Measurements from ENCODE around the gene FSIP2. TPM values are rescaled to one million over a fixed set of nuclear protein-coding genes. Genes with fewer than 3 reads are reported as not detected.

Gene FSIP2
- total and polyA plus RNA-seq, 2 of the 8 experiments (the other 6 are each of a cell fraction or from before 2014, with no cell fraction given): 0.47 to 1.4 TPM

DNA sequence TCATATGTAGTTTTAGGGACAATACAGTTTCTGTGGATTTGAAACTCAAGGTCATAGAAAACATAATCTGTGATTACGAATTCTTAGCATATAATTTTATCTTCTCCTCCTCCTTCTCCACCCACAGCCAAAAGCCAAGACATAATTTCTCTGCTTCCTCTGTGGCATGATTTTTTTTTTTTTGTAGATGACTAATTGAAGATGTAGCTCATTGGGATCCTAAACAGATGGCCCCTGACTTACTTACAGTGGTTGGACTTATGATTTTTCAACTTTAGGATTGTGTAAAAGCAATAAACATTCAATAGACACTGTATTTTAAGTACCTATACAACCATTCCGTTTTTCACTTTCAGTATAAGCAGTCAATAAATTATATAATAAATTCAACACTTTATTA, 42.3 kb downstream of the FSIP2 start:
- no peak overlapping the region for H2BK120ac ChIP-seq (replicated peaks; ENCODE audit: low read depth, low read length)
- CTCF ChIA-PET (ENCODE audit: partially characterized antibody): interaction anchor here (0.6 kb wide), 1 partner anchor 42 kb away, joined by 3 read pairs; the partner anchor contains the start of gene FSIP2
- POLR2A ChIA-PET (ENCODE audit: partially characterized antibody): no interaction called here
- H3K56ac ChIP-seq (replicated peaks; ENCODE audit: insufficient read length, low read depth, low read length): no peak overlapping the region
- H3K79me1 ChIP-seq (ENCODE audit: low read depth, low read length): no peaks in the 10 kb centered on the region
- no peak overlapping the region for H3K4me3 ChIP-seq (ENCODE audit: extremely low read depth in 1 of 4, insufficient read depth in 2 of 4, low read depth in 3 of 4, low read length in 4 of 4)
- H4K8ac ChIP-seq (ENCODE audit: extremely low read depth, insufficient read depth, low read length): no peak overlapping the region
- H3K79me2 ChIP-seq (ENCODE audit: control insufficient read depth in 1 of 2, insufficient read depth in 2 of 2, low read length in 2 of 2): no peaks in the 10 kb centered on the region
- no peak overlapping the region for H3K4ac ChIP-seq (replicated peaks; ENCODE audit: insufficient read length, low read depth, low read length)
- H3K27ac ChIP-seq (ENCODE audit: low read depth, low read length): no peak overlapping the region
- no peaks in the 10 kb centered on the region for H3K27me3 ChIP-seq (replicated peaks in 1 of 4; ENCODE audit: control insufficient read depth in 3 of 4, extremely low read depth in 1 of 4, insufficient read depth in 3 of 4, low read length in 3 of 4)
- H2BK15ac ChIP-seq (ENCODE audit: low read length): no peak overlapping the region
- FAIRE-seq (no peak), DNase-seq (ENCODE audit: low read depth in 1 of 2, low spot score in 2 of 2) (no peak)
- no peak overlapping the region for H2BK12ac ChIP-seq (ENCODE audit: low read depth, low read length)
- H4K91ac ChIP-seq (replicated peaks; ENCODE audit: insufficient read length, low read length): no peak overlapping the region
- H3K36me3 ChIP-seq (ENCODE audit: control insufficient read depth in 2 of 4, insufficient read depth in 4 of 4, low read length in 3 of 4): no peaks in the 10 kb centered on the region
- H4K20me1 ChIP-seq (replicated peaks in 1 of 2; ENCODE audit: control insufficient read depth in 1 of 2, insufficient read depth in 2 of 2, low read length in 2 of 2): no peaks in the 10 kb centered on the region
- H3K9ac ChIP-seq (replicated peaks in 1 of 4; ENCODE audit: extremely low read depth in 1 of 4, low read depth in 3 of 4, low read length in 3 of 4): no peak overlapping the region
- no peaks in the 10 kb centered on the region for H3K9me3 ChIP-seq (ENCODE audit: insufficient read depth in 2 of 2, low read depth in 1 of 2, low read length in 1 of 2)
- H2AFZ ChIP-seq (ENCODE audit: low read length): no peak overlapping the region
- H3K23me2 ChIP-seq (ENCODE audit: low read depth, low read length): no peaks in the 10 kb centered on the region
- H3K4me2 ChIP-seq (ENCODE audit: insufficient read depth in 1 of 2, low read depth in 2 of 2, low read length in 2 of 2): no peak overlapping the region
- no peak overlapping the region for H2BK20ac ChIP-seq (ENCODE audit: low read length)
- 91% methylated on average over 2 of the region's 2 CpGs; no CpG with 5 or more reads in 1 of the 2 experiments for WGBS, 2 experiments (ENCODE audit: extremely low coverage in 1 of 2, insufficient coverage in 1 of 2, insufficient read length in 1 of 2, insufficient replicate concordance in 2 of 2, low coverage in 1 of 2, low lambda C conversion rate in 2 of 2, missing lambda C conversion rate in 1 of 2)
- no peak overlapping the region for H3K23ac ChIP-seq (ENCODE audit: insufficient read length)
- no peak overlapping the region for H3K18ac ChIP-seq (ENCODE audit: extremely low read depth, low read length)
- TF ChIP-seq TAF7 (optimal IDR thresholded peaks at IDR 0.05; ENCODE audit: borderline replicate concordance, low read depth, low read length): no peak
- no peak for TF ChIP-seq POU5F1 (IDR thresholded peaks at IDR 0.05; ENCODE audit: low read depth, low read length)
- TF ChIP-seq BCL11A (IDR thresholded peaks at IDR 0.05; ENCODE audit: low read depth in 2 of 2, low read length in 2 of 2): no peak
- no peak for TF ChIP-seq JUN (IDR thresholded peaks at IDR 0.05; ENCODE audit: low read depth, low read length)
- TF ChIP-seq, protein P1, sequence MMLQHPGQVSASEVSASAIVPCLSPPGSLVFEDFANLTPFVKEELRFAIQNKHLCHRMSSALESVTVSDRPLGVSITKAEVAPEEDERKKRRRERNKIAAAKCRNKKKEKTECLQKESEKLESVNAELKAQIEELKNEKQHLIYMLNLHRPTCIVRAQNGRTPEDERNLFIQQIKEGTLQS (IDR thresholded peaks at IDR 0.05; ENCODE audit: insufficient read depth, low read depth, low read length): no peak
- TF ChIP-seq BACH1 (IDR thresholded peaks at IDR 0.05; ENCODE audit: low read length): no peak
- no peak for TF ChIP-seq CTBP2 (IDR thresholded peaks at IDR 0.05; ENCODE audit: borderline replicate concordance, insufficient read depth, insufficient read length, low read length)
- no peak for TF ChIP-seq TBP (IDR thresholded peaks at IDR 0.05; ENCODE audit: low read depth, low read length)
- no peak for TF ChIP-seq BRCA1 (IDR thresholded peaks at IDR 0.05; ENCODE audit: low read depth, low read length)
- H4K5ac ChIP-seq (ENCODE audit: insufficient read length, low read depth, low read length): no peak overlapping the region
- no peaks in the 10 kb centered on the region for H3K4me1 ChIP-seq (replicated peaks in 1 of 4; ENCODE audit: control insufficient read depth in 3 of 4, insufficient read depth in 4 of 4, low read length in 3 of 4)
- H2AK5ac ChIP-seq (ENCODE audit: low read depth, low read length): no peak overlapping the region
- no peak overlapping the region for H2BK5ac ChIP-seq (ENCODE audit: low read depth, low read length)
- H3K14ac ChIP-seq (ENCODE audit: insufficient read length): no peak overlapping the region

Data from H1 (cell line).